GM03348 (cell line): ENCODE results near the gene HSPBAP1.
"Not testable (repeated sequence)": the region's sequence is repeated elsewhere in the genome, so short reads cannot be mapped to it uniquely, and the experiment has no call there.

ENCODE experiments used
- DNase-seq: peaks from one replicate; pipeline ENCODE4 v3.0.0; 2012; ENCODE audit warnings: low spot score

HSPBAP1 gene

GRCh38 chr3:122739172-122739571 lies 54.5 kb downstream of the HSPBAP1 start:
- DNase-seq: no peak

DNA sequence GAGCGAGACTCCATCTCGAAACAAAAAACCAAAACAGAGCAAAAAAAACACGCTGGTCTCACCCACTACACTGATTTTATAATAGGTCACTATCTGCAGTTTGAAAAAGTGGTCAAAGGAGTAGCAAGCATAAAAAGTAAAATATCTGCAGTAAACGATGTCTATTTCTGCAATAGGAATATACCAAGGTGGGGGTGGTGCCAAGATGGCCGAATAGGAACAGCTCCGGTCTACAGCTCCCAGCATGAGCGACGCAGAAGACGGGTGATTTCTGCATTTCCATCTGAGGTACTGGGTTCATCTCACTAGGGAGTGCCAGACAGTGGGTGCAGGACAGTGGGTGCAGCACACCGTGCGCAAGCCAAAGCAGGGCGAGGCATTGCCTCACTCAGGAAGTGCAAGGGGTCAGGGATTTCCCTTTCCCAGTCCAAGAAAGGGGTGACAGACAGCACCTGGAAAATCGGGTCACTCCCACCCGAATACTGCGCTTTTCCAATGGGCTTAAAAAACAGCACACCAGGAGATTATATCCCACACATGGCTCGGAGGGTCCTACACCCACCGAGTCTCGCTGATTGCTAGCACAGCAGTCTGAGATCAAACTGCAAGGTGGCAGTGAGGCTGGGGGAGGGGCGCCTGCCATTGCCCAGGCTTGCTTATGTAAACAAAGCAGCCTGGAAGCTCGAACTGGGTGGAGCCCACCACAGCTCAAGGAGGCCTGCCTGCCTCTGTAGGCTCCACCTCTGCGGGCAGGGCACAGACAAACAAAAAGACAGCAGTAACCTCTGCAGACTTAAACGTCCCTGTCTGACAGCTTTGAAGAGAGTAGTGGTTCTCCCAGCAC lies 60.7 kb downstream of the HSPBAP1 start:
- DNase-seq: not testable (repeated sequence)

GRCh38 chr3:122730240-122730639 lies 63.4 kb downstream of the HSPBAP1 start:
- DNase-seq: no peak

DNA sequence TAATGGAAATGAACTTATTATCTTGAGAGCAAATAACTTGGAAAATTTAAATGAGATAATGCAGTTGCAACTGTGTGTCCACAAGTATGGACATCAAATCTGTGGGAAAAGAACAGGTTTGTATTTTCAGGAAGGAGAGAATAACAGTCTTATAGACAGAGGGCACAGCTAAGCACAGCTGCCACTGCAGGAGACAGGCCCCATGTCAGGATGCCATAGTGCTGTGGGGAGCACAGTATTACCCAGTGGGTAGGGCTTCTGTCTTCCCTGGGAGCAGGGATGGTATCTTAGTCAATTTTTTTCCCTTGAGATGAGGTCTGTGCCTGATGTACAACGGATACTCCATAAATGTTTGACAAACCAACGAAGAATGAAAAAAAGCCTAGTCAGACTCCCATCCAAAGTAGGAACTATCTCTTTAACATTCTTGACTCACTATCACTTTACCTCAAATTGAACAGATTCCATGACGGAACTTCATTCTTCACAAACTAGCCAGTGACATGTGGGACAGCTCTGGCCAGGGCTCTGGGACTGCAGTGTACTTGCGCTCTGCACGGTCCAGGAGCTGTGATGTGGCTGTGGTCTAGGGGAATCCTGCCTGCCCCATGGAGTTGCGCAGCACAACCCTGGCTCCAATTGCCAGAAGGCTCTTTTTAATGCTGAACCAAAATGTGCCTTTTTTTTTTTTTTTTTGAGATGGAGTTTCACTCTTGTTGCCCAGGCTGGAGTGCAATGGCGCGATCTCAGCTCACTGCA lies 64.7 kb downstream of the HSPBAP1 start:
- no peak for DNase-seq

DNA sequence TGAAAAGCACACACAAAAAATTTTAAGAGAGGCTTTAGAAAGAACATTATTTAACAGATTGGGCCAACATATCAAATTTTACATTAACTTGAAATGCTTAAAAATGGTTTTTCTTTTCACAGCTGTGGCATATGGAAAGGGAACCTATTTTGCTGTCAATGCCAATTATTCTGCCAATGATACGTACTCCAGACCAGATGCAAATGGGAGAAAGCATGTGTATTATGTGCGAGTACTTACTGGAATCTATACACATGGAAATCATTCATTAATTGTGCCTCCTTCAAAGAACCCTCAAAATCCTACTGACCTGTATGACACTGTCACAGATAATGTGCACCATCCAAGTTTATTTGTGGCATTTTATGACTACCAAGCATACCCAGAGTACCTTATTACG lies 65.4 kb downstream of the HSPBAP1 start:
- no peak for DNase-seq

DNA sequence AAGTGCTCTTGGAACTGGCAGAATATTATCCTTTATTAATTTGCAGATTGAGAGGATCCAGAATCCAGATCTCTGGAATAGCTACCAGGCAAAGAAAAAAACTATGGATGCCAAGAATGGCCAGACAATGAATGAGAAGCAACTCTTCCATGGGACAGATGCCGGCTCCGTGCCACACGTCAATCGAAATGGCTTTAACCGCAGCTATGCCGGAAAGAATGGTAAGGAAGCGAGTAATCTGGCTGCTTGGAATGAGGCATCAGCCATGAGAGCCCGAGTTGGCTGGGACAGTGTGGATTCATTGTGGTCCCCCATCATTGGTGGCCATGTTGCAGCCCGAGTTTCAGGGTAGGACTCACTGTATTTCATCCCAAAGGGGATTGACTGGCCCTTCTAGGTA lies 65.9 kb downstream of the HSPBAP1 start:
- no peak for DNase-seq

GRCh38 chr3:122727294-122727693 lies 66.3 kb downstream of the HSPBAP1 start:
- DNase-seq: no peak

GRCh38 chr3:122725106-122725505 lies 68.5 kb downstream of the HSPBAP1 start:
- DNase-seq: no peak

DNA sequence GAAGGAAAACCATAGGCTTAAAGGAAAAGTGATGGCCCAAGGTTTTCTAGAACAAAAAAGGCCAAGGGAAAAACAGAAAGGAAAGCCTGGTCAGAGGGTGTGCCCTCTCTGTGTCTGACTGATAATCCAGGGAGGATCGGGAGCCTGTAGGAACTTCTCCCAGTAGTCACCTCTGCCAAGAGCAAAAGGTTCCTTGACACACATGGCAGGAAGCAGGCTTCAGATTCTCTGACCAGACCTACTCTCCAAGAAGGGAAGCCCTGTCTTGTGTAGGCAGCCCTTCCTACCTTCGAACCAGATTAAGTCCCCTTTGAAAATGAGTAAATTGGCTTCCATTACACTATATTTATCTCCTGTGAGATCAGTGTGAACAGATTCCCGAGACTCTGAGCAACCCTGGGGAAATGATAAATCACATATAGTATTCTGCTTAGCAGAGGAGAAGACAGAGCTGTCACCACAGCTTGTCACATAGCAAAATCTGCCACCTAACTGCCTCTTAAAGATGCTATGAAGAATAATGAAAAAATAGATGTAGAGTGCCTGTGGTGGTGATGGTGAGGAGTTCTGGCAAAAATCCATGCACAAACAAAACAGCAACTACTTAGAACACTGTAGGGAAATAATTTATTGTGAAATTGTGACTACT lies 74.2 kb downstream of the HSPBAP1 start:
- no peak for DNase-seq

GRCh38 chr3:122716667-122717066 lies 77.0 kb downstream of the HSPBAP1 start:
- no peak for DNase-seq

GRCh38 chr3:122714273-122714672 lies 79.4 kb downstream of the HSPBAP1 start:
- DNase-seq: no peak

GRCh38 chr3:122710616-122711251 lies 82.9 kb downstream of the HSPBAP1 start:
- not testable (repeated sequence) for DNase-seq

- no peak for DNase-seq
Observed at GRCh38 chr3:122705379-122705778, 88.3 kb downstream of the HSPBAP1 start.

DNA sequence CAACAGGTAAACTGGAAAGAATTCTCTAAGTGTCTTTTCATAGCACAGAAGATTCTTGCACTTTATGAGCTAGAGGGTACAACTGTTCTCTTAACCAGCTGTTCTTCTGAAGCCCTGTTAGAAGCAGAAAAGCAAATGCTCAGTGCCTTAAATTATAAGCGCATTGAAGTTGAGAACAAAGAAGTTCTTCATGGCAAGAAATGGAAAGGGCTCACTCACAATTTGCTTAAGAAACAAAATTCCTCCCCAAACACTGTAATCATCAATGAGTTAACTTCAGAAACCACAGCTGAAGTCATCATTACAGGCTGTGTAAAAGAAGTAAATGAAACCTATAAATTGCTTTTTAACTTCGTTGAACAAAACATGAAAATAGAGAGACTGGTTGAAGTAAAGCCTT lies 93.4 kb downstream of the HSPBAP1 start:
- DNase-seq: no peak

DNA sequence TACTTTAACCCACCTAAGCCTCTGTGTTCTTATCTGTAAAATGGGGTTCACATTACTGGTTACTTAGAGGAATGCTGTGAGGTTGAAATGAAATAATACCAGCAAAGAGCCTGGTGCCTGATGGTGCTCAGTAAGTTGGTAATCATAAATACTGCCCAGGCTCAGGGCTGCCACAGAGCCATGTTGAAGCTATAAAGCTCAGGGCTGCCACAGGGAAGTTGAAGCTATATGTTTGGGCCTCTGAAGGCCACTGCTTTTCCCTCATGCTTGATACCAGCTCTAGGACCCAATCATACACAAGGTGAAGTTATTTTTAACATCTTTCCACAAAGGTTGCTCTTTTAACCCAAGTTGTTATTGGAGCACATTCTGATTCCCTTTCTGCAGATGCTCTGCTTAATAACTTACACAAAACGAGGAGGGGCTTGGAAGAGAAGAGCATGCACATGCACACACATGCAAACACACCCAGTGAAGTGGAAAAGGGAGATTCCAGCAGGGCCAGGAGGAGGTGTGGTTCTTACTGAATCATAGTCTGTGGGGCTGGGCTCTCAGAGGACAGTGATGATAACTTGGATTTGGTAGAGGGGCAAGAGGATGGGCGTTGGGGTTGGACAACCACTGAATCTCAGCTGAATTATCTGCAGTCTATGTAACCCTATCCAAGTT lies 95.5 kb downstream of the HSPBAP1 start:
- no peak for DNase-seq

- DNase-seq: no peak
Observed at GRCh38 chr3:122695927-122696561, 97.6 kb downstream of the HSPBAP1 start.

GRCh38 chr3:122694966-122695365 lies 98.7 kb downstream of the HSPBAP1 start:
- no peak for DNase-seq

- no peak for DNase-seq
Observed at GRCh38 chr3:122692674-122693073, 101.0 kb downstream of the HSPBAP1 start.

GRCh38 chr3:122691195-122691594 lies 102.4 kb downstream of the HSPBAP1 start:
- no peak for DNase-seq

DNA sequence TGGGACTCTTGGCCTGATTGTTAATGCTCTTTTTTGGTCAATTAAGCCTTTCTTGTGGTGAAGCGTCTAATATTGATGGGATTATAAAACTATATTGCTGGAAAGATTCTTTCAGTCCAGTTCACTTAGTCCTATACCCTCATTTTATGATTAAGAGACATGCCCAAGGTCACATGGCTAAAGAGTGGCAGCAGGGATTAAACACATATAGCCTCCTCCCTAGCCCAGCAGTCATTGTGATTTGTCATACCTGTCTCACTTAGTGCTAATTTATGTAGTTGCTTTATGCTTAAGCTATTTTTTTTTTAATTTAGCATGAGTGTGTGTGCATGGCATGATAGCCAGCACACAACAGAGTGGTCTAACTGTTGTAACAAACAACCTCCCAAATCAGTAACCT lies 103.5 kb downstream of the HSPBAP1 start:
- no peak for DNase-seq
